HepG2 (cell line): ENCODE measurements around the gene CD58. TPM values are rescaled to one million over a fixed set of nuclear protein-coding genes. Genes with fewer than 3 reads are reported as not detected.
A peak's percentile ranks its signal among the peaks of the same experiment; 100 is the strongest.

Experiments
- ARNTL ChIP-seq: sonication (generic); formaldehyde crosslinking; IDR thresholded peaks from 2 replicates; pipeline ENCODE4 v1.4.0; 2020; ENCODE audit warnings: mild to moderate bottlenecking, missing genetic modification reagents
- ASH2L ChIP-seq: fragments of 300-600, 200-600 bp; sonication (generic); IDR thresholded peaks from 2 replicates; pipeline ENCODE4 v1.7.0; 2017; ENCODE audit warnings: low read depth, mild to moderate bottlenecking, moderate library complexity, mixed read lengths, low read length; ENCODE audit not compliant: insufficient read length
- ATM ChIP-seq: fragments of 450-650 bp; IDR thresholded peaks from 2 replicates; pipeline ENCODE4 v1.7.1; 2017; ENCODE audit warnings: mild to moderate bottlenecking, borderline replicate concordance
- EHMT2 ChIP-seq: fragments of 200-600 bp; sonication (generic); IDR thresholded peaks from 2 replicates; pipeline ENCODE4 v1.7.0; 2017; ENCODE audit warnings: antibody characterized with exemption, low read depth, low read length, borderline replicate concordance
- KAT7 ChIP-seq: IDR thresholded peaks from 2 replicates; pipeline ENCODE4 v1.6.1; 2018; ENCODE audit warnings: borderline replicate concordance, missing compliant biosample characterization
- KDM4B ChIP-seq: sonication (generic); formaldehyde crosslinking; IDR thresholded peaks from 2 replicates; pipeline ENCODE4 v1.4.0; 2020; ENCODE audit warnings: missing genetic modification reagents
- KDM5B ChIP-seq: sonication (generic); formaldehyde crosslinking; IDR thresholded peaks from 2 replicates; pipeline ENCODE4 v1.4.0; 2020; ENCODE audit warnings: missing genetic modification reagents, mild to moderate bottlenecking, borderline replicate concordance
- NFATC3 ChIP-seq: sonication (generic); formaldehyde crosslinking; IDR thresholded peaks from 2 replicates; pipeline ENCODE4 v1.5.1; 2020; ENCODE audit warnings: mild to moderate bottlenecking, missing genetic modification reagents
- NFE2 ChIP-seq: sonication (generic); formaldehyde crosslinking; IDR thresholded peaks from 2 replicates; pipeline ENCODE4 v1.4.0; 2020; ENCODE audit warnings: missing genetic modification reagents
- POLR2A ChIP-seq, 2 experiments: IDR thresholded peaks; 2 replicates each; pipeline ENCODE4 v1.6.1; 2011; ENCODE audit warnings: low read depth in 2 of 2, low read length in 2 of 2, mild to moderate bottlenecking in 1 of 2, moderate library complexity in 1 of 2; ENCODE audit not compliant: insufficient read depth in 1 of 2
- SETDB1 ChIP-seq: sonication (generic); formaldehyde crosslinking; IDR thresholded peaks from 2 replicates; pipeline ENCODE4 v1.5.1; 2020; ENCODE audit warnings: missing genetic modification reagents, mild to moderate bottlenecking, borderline replicate concordance
- SP4 ChIP-seq: sonication (generic); formaldehyde crosslinking; IDR thresholded peaks from 2 replicates; pipeline ENCODE4 v1.8.1; 2023; ENCODE audit warnings: mild to moderate bottlenecking, missing genetic modification reagents
- SRF ChIP-seq: IDR thresholded peaks from 2 replicates; pipeline ENCODE4 v1.6.1; 2011; ENCODE audit warnings: mild to moderate bottlenecking, low read depth, low read length, moderate library complexity
- SRSF4 ChIP-seq: fragments of 200-400 bp; formaldehyde crosslinking; IDR thresholded peaks from one replicate; pipeline ENCODE4 v1.6.1; 2018; ENCODE audit warnings: mild to moderate bottlenecking, low read depth, low read length, moderate library complexity; ENCODE audit not compliant: poor library complexity, severe bottlenecking
- ZFAT ChIP-seq: sonication (generic); formaldehyde crosslinking; conservative IDR thresholded peaks from 2 replicates; pipeline ENCODE4 v1.8.1; 2023; ENCODE audit warnings: missing genetic modification reagents, inconsistent platforms
- ZFP41 ChIP-seq: sonication (generic); formaldehyde crosslinking; IDR thresholded peaks from 2 replicates; pipeline ENCODE4 v1.4.0; 2020; ENCODE audit warnings: mild to moderate bottlenecking, missing genetic modification reagents, borderline replicate concordance
- ZKSCAN1 ChIP-seq: fragments of 150-350 bp; IDR thresholded peaks from 2 replicates; pipeline ENCODE4 v1.6.1; 2014; ENCODE audit warnings: low read length
- ZMAT3 ChIP-seq: sonication (generic); formaldehyde crosslinking; conservative IDR thresholded peaks from 2 replicates; pipeline ENCODE4 v1.7.0; 2021; ENCODE audit warnings: missing genetic modification reagents
- ZNF484 ChIP-seq: sonication (generic); formaldehyde crosslinking; IDR thresholded peaks from 2 replicates; pipeline ENCODE4 v1.5.1; 2020; ENCODE audit warnings: mild to moderate bottlenecking, low read depth, missing genetic modification reagents, borderline replicate concordance
- ZNF546 ChIP-seq: sonication (generic); formaldehyde crosslinking; conservative IDR thresholded peaks from 2 replicates; pipeline ENCODE4 v1.8.1; 2023; ENCODE audit warnings: mild to moderate bottlenecking, missing genetic modification reagents
- ZNF737 ChIP-seq: sonication (generic); formaldehyde crosslinking; IDR thresholded peaks from 2 replicates; pipeline ENCODE4 v1.5.0; 2020; ENCODE audit warnings: missing genetic modification reagents, mild to moderate bottlenecking, borderline replicate concordance
- ZNF816 ChIP-seq: sonication (generic); formaldehyde crosslinking; IDR thresholded peaks from 2 replicates; pipeline ENCODE4 v1.8.0; 2022; ENCODE audit warnings: missing genetic modification reagents, mild to moderate bottlenecking, borderline replicate concordance
- polyA plus RNA-seq, 8 experiments: library from polyadenylated mRNA; depleted of rRNA in 3 of 8; stranded (reverse) in 7 of 8; unstranded in 1 of 8; fragments of >200 nt; fragmentation: Illumina TruSeq in 4 of 8; extraction: Trizol in 4 of 8; gene quantifications; 2 replicates each; pipeline versions ENCODE4 v1.2.1 to v1.2.3, GENCODE V29; 2011 to 2016; ENCODE audit warnings: low read depth in 4 of 8, missing spikeins in 1 of 8, mixed read lengths in 1 of 8; ENCODE audit not compliant: insufficient read depth in 1 of 8
- total RNA-seq, 5 experiments: library from RNA; depleted of rRNA; stranded (reverse); fragments of >200 nt; fragmentation: Illumina TruSeq; extraction: Trizol; gene quantifications; 2 replicates each; pipeline ENCODE4 v1.2.3, GENCODE V29; 2016; ENCODE audit warnings: low read depth in 1 of 5
- TF ChIP-seq, protein P1 (sequence below): sonication (generic); formaldehyde crosslinking; conservative IDR thresholded peaks from 2 replicates; pipeline ENCODE4 v1.4.0; 2020; ENCODE audit warnings: missing genetic modification reagents
- TF ChIP-seq, protein P2 (sequence below): IDR thresholded peaks from 2 replicates; pipeline ENCODE4 v1.6.1; 2016; ENCODE audit warnings: missing compliant biosample characterization, missing genetic modification reagents, borderline replicate concordance
- TF ChIP-seq, protein P3 (sequence below): sonication (generic); formaldehyde crosslinking; IDR thresholded peaks from 2 replicates; pipeline ENCODE4 v1.8.0; 2022; ENCODE audit warnings: mild to moderate bottlenecking, missing genetic modification reagents, moderate library complexity

The CD58 gene
- total and polyA plus RNA-seq, 2 of the 13 experiments (the other 11 are each of a cell fraction or from before 2014, with no cell fraction given) = 9.4 to 13.5 TPM

DNA sequence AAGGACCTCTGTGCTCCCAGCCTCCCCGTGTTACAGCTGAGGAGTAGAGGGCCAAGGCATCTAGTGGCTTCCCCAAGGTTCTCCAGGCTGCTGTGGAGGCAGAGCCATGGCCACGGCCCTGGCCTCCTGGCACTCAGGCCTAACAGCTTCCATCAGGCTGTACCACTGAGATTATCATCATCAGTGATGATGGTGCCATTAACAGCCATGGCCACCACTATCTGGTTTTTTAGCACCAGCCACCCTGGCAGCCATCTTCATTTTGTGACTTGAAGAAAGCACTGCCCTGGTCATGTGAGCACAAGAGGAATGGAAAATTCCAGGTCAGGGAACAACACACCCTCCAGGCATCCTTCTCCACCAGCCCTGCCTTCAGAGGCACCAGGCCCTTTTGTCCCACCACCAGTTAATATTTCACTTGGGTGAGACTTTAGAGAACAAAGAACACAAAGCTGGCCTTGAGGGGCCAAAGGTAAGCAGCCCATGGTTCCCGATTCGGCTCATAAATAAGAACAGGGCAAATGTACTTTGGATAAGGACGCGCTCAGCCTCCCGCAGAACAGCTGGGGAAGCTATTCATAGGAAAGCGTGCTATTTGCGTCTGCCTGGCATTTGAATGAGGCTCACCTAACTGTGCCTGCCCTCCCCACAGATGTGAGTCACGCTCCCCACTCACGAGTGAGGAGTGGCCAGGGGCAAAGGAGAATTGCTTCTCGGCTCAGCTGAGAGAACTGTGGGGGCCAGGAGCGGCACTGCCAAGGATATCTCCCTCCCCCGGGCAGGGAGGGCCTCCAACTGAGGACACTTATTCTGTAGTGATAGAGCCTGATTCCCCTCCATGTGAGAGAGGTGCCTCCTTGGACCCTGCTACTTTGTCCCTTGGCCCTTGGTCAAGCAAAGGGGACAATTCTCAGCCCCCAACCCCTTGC is 95.6 kb downstream of the CD58 start (continued):
- TF ChIP-seq SETDB1 = no peak
- TF ChIP-seq NFE2 (CRISPR knock-in tag) = no peak
- TF ChIP-seq, protein P1, sequence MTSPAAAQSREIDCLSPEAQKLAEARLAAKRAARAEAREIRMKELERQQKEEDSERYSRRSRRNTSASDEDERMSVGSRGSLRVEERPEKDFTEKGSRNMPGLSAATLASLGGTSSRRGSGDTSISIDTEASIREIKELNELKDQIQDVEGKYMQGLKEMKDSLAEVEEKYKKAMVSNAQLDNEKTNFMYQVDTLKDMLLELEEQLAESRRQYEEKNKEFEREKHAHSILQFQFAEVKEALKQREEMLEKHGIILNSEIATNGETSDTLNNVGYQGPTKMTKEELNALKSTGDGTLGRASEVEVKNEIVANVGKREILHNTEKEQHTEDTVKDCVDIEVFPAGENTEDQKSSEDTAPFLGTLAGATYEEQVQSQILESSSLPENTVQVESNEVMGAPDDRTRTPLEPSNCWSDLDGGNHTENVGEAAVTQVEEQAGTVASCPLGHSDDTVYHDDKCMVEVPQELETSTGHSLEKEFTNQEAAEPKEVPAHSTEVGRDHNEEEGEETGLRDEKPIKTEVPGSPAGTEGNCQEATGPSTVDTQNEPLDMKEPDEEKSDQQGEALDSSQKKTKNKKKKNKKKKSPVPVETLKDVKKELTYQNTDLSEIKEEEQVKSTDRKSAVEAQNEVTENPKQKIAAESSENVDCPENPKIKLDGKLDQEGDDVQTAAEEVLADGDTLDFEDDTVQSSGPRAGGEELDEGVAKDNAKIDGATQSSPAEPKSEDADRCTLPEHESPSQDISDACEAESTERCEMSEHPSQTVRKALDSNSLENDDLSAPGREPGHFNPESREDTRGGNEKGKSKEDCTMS (CRISPR knock-in tag) = no peak
- peak; percentile 84 for TF ChIP-seq ASH2L
- TF ChIP-seq ARNTL = peak; percentile 95
- peak; percentile 77; the same call in 1 of the 2 replicates for TF ChIP-seq KDM5B (CRISPR knock-in tag)
- TF ChIP-seq SRSF4 = no peak
- TF ChIP-seq ZNF816 = no peak
- TF ChIP-seq EHMT2 = no peak; the same call in 1 of the 2 replicates
- no peak for TF ChIP-seq ZNF546 (CRISPR knock-in tag)
- no peak for TF ChIP-seq KAT7 (CRISPR knock-in tag)
- peak; percentile 77 to 81 for TF ChIP-seq POLR2A (IDR thresholded peaks at IDR 0.05; ENCODE audit: insufficient read depth in 1 of 2, low read depth in 2 of 2, low read length in 2 of 2)
- TF ChIP-seq SRF = no peak
- TF ChIP-seq ZKSCAN1 = no peak
- TF ChIP-seq SP4 (CRISPR knock-in tag) = no peak; the same call in 1 of the 2 replicates
- no peak for TF ChIP-seq ZFP41
- TF ChIP-seq ZMAT3 (CRISPR knock-in tag) = peak; percentile 78; the same call in 1 of the 2 replicates
- TF ChIP-seq NFATC3 = no peak
- TF ChIP-seq ZNF484 = no peak
- no peak for TF ChIP-seq ZFAT (CRISPR knock-in tag)
- TF ChIP-seq, protein P2, sequence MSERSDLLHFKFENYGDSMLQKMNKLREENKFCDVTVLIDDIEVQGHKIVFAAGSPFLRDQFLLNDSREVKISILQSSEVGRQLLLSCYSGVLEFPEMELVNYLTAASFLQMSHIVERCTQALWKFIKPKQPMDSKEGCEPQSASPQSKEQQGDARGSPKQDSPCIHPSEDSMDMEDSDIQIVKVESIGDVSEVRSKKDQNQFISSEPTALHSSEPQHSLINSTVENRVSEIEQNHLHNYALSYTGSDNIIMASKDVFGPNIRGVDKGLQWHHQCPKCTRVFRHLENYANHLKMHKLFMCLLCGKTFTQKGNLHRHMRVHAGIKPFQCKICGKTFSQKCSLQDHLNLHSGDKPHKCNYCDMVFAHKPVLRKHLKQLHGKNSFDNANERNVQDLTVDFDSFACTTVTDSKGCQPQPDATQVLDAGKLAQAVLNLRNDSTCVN (CRISPR knock-in tag) = peak; percentile 16; the same call in 1 of the 2 replicates
- TF ChIP-seq ATM = no peak
- TF ChIP-seq, protein P3, sequence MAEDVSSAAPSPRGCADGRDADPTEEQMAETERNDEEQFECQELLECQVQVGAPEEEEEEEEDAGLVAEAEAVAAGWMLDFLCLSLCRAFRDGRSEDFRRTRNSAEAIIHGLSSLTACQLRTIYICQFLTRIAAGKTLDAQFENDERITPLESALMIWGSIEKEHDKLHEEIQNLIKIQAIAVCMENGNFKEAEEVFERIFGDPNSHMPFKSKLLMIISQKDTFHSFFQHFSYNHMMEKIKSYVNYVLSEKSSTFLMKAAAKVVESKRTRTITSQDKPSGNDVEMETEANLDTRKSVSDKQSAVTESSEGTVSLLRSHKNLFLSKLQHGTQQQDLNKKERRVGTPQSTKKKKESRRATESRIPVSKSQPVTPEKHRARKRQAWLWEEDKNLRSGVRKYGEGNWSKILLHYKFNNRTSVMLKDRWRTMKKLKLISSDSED (CRISPR knock-in tag) = no peak
- TF ChIP-seq KDM4B = peak; percentile 82; the same call in 1 of the 2 replicates
- TF ChIP-seq ZNF737 (CRISPR knock-in tag) = peak; percentile 89; the same call in 1 of the 2 replicates
